SK-N-SH (cell line): ENCODE measurements around the gene PRIM2.
"Not testable (repeated sequence)": the region's sequence is repeated elsewhere in the genome, so short reads cannot be mapped to it uniquely, and the experiment has no call there.

Source experiments
- EZH2phosphoT487 ChIP-seq: fragments of 200-600 bp; sonication (generic); IDR thresholded peaks from 2 replicates; pipeline ENCODE4 v1.6.1; 2017; ENCODE audit warnings: low read depth, mixed run types, mild to moderate bottlenecking, antibody characterized with exemption, moderate library complexity, borderline replicate concordance
- RXRA ChIP-seq: IDR thresholded peaks from 2 replicates; pipeline ENCODE4 v1.4.0; 2012; ENCODE audit warnings: low read depth, mild to moderate bottlenecking, borderline replicate concordance
- TF ChIP-seq, protein P1 (sequence below): IDR thresholded peaks from 2 replicates; pipeline ENCODE4 v1.4.0; 2012; ENCODE audit warnings: low read depth, borderline replicate concordance

GRCh38 chr6:57362340-57362739 lies 44.9 kb downstream of the PRIM2 start:
- TF ChIP-seq, protein P1, sequence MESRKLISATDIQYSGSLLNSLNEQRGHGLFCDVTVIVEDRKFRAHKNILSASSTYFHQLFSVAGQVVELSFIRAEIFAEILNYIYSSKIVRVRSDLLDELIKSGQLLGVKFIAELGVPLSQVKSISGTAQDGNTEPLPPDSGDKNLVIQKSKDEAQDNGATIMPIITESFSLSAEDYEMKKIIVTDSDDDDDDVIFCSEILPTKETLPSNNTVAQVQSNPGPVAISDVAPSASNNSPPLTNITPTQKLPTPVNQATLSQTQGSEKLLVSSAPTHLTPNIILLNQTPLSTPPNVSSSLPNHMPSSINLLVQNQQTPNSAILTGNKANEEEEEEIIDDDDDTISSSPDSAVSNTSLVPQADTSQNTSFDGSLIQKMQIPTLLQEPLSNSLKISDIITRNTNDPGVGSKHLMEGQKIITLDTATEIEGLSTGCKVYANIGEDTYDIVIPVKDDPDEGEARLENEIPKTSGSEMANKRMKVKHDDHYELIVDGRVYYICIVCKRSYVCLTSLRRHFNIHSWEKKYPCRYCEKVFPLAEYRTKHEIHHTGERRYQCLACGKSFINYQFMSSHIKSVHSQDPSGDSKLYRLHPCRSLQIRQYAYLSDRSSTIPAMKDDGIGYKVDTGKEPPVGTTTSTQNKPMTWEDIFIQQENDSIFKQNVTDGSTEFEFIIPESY: not testable (repeated sequence)
- TF ChIP-seq RXRA, EZH2phosphoT487: not testable (repeated sequence)
